Measurements from ENCODE around the gene RASD1. TPM values are rescaled to one million over a fixed set of nuclear protein-coding genes. Genes with fewer than 3 reads are reported as not detected.
A peak's percentile ranks its signal among the peaks of the same experiment; 100 is the strongest.
"Not testable (repeated sequence)": the region's sequence is repeated elsewhere in the genome, so short reads cannot be mapped to it uniquely, and the experiment has no call there.

RASD1 gene
- total and polyA plus RNA-seq, 3 experiments from 2014 or later, result 1.0 to 1.1 (median 1.0) TPM

GRCh38 chr17:17462048-17462824 is 34.0 kb downstream of the RASD1 start:
- H3K4me3 Mint-ChIP-seq, result no peak overlapping the region
- Histone ChIP-seq H3K36me3 (ENCODE audit: insufficient read depth, low read length) (no peaks in the 10 kb centered on the region), H3K9me3 (ENCODE audit: low read length) (no peaks in the 10 kb centered on the region), H3K27ac (ENCODE audit: low read depth, low read length) (no peak overlapping the region), H3K4me3 (ENCODE audit: low read length) (no peak overlapping the region), H3K27me3 (ENCODE audit: insufficient read depth, low read length, poor library complexity, severe bottlenecking) (peaks cover 6% of the 10 kb centered on the region), H3K4me1 (ENCODE audit: insufficient read depth, low read length) (no peaks in the 10 kb centered on the region)
- peaks cover 16 to 28% of the 10 kb centered on the region in 2 donors for H3K27me3 Mint-ChIP-seq
- ChIA-PET CTCF (no interaction called here), POLR2A (no interaction called here)
- no peaks in the 10 kb centered on the region for H3K36me3 Mint-ChIP-seq
- no peak for DNase-seq
- H3K9me3 Mint-ChIP-seq, result no peaks in the 10 kb centered on the region
- no peak overlapping the region for H3K27ac Mint-ChIP-seq
- peaks cover 0 to 2% (median 0%) of the 10 kb centered on the region in 3 donors for H3K4me1 Mint-ChIP-seq

DNA sequence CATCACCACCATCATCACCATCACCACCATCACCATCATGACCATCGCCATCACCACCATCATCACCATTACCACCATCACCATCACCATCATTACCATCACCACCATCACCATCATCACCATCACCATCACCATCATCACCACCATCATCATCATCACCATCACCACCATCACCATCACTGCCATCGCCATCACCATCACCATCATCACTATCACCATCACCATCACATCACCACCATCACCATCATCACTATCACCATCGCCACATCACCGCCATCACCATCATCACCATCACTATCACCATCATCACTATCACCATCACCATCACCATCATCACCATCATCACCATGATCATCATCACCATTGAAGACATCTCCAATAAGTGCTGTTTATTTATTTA is 36.2 kb downstream of the RASD1 start:
- H3K4me3 ChIP-seq (ENCODE audit: low read length), result no peak overlapping the region
- H3K4me1 ChIP-seq (ENCODE audit: insufficient read depth, low read length), result no peaks in the 10 kb centered on the region
- H3K27me3 ChIP-seq (ENCODE audit: insufficient read depth, low read length, poor library complexity, severe bottlenecking), result peaks cover 6% of the 10 kb centered on the region
- H3K9me3 Mint-ChIP-seq, result no peaks in the 10 kb centered on the region
- CTCF ChIA-PET, result no interaction called here
- H3K36me3 Mint-ChIP-seq, result no peaks in the 10 kb centered on the region
- H3K27me3 Mint-ChIP-seq, result peaks cover 13 to 15% of the 10 kb centered on the region in 2 donors
- no peaks in the 10 kb centered on the region for H3K36me3 ChIP-seq (ENCODE audit: insufficient read depth, low read length)
- peaks cover 0 to 2% (median 0%) of the 10 kb centered on the region in 3 donors for H3K4me1 Mint-ChIP-seq
- H3K9me3 ChIP-seq (ENCODE audit: low read length), result no peaks in the 10 kb centered on the region
- H3K27ac ChIP-seq (ENCODE audit: low read depth, low read length), result no peak overlapping the region
- no peak overlapping the region for H3K4me3 Mint-ChIP-seq
- no peak overlapping the region for H3K27ac Mint-ChIP-seq
- DNase-seq, result no peak
- POLR2A ChIA-PET, result no interaction called here

GRCh38 chr17:17457680-17458079 is 38.5 kb downstream of the RASD1 start:
- POLR2A ChIA-PET, result no interaction called here
- Mint-ChIP-seq H3K9me3 (no peaks in the 10 kb centered on the region), H3K36me3 (no peaks in the 10 kb centered on the region), H3K4me3 (no peak overlapping the region), H3K27ac (no peak overlapping the region), H3K4me1 (peaks cover 0 to 2% (median 0%) of the 10 kb centered on the region in 3 donors), H3K27me3 (peaks cover 2 to 6% of the 10 kb centered on the region in 2 donors)
- CTCF ChIA-PET, result no interaction called here
- Histone ChIP-seq H3K4me3 (ENCODE audit: low read length) (no peak overlapping the region), H3K27me3 (ENCODE audit: insufficient read depth, low read length, poor library complexity, severe bottlenecking) (no peaks in the 10 kb centered on the region), H3K36me3 (ENCODE audit: insufficient read depth, low read length) (no peaks in the 10 kb centered on the region), H3K27ac (ENCODE audit: low read depth, low read length) (no peak overlapping the region), H3K9me3 (ENCODE audit: low read length) (no peaks in the 10 kb centered on the region), H3K4me1 (ENCODE audit: insufficient read depth, low read length) (no peaks in the 10 kb centered on the region)
- DNase-seq, result no peak

- H3K27me3 Mint-ChIP-seq, result peaks cover 2 to 6% of the 10 kb centered on the region in 2 donors
- no peak for DNase-seq
- CTCF ChIA-PET, result interaction anchor here (1.7 kb wide), 1 partner anchor 40 kb away, joined by 4 read pairs; the partner anchor contains the start of gene RASD1
Measured at GRCh38 chr17:17456251-17456650, 39.9 kb downstream of the RASD1 start.

GRCh38 chr17:17455173-17455572 is 41.0 kb downstream of the RASD1 start:
- H3K27ac ChIP-seq (ENCODE audit: low read depth, low read length), result no peak overlapping the region
- peaks cover 0 to 1% (median 0%) of the 10 kb centered on the region in 3 donors for H3K4me1 Mint-ChIP-seq
- no peaks in the 10 kb centered on the region for H3K9me3 Mint-ChIP-seq
- H3K27me3 ChIP-seq (ENCODE audit: insufficient read depth, low read length, poor library complexity, severe bottlenecking), result peaks cover 4% of the 10 kb centered on the region
- POLR2A ChIA-PET, result no interaction called here
- no peaks in the 10 kb centered on the region for H3K4me1 ChIP-seq (ENCODE audit: insufficient read depth, low read length)
- no peaks in the 10 kb centered on the region for H3K36me3 ChIP-seq (ENCODE audit: insufficient read depth, low read length)
- peaks cover 2 to 6% of the 10 kb centered on the region in 2 donors for H3K27me3 Mint-ChIP-seq
- no peak for DNase-seq
- H3K4me3 ChIP-seq (ENCODE audit: low read length), result no peak overlapping the region
- CTCF ChIA-PET, result no interaction called here
- H3K36me3 Mint-ChIP-seq, result no peaks in the 10 kb centered on the region
- no peak overlapping the region for H3K27ac Mint-ChIP-seq
- no peak overlapping the region for H3K4me3 Mint-ChIP-seq
- H3K9me3 ChIP-seq (ENCODE audit: low read length), result no peaks in the 10 kb centered on the region

More at GRCh38 chr17:17456251-17456650, 39.9 kb downstream of the RASD1 start:
- no peaks in the 10 kb centered on the region for H3K9me3 Mint-ChIP-seq
- POLR2A ChIA-PET, result no interaction called here
- Histone ChIP-seq H3K27me3 (ENCODE audit: insufficient read depth, low read length, poor library complexity, severe bottlenecking) (no peaks in the 10 kb centered on the region), H3K36me3 (ENCODE audit: insufficient read depth, low read length) (no peaks in the 10 kb centered on the region), H3K27ac (ENCODE audit: low read depth, low read length) (no peak overlapping the region), H3K4me1 (ENCODE audit: insufficient read depth, low read length) (no peaks in the 10 kb centered on the region), H3K9me3 (ENCODE audit: low read length) (no peaks in the 10 kb centered on the region), H3K4me3 (ENCODE audit: low read length) (no peak overlapping the region)
- H3K27ac Mint-ChIP-seq, result peak overlapping the region in 1 of 8 donors; percentile 43
- H3K4me3 Mint-ChIP-seq, result no peak overlapping the region
- no peaks in the 10 kb centered on the region for H3K36me3 Mint-ChIP-seq
- peaks cover 0 to 2% (median 0%) of the 10 kb centered on the region in 3 donors for H3K4me1 Mint-ChIP-seq

GRCh38 chr17:17454700-17455099 is 41.5 kb downstream of the RASD1 start:
- H3K9me3 Mint-ChIP-seq; H3K4me1 ChIP-seq (ENCODE audit: insufficient read depth, low read length); H3K4me3 ChIP-seq (ENCODE audit: low read length); H3K27me3 Mint-ChIP-seq; H3K4me1 Mint-ChIP-seq; POLR2A ChIA-PET; H3K27ac ChIP-seq (ENCODE audit: low read depth, low read length); H3K27me3 ChIP-seq (ENCODE audit: insufficient read depth, low read length, poor library complexity, severe bottlenecking); H3K9me3 ChIP-seq (ENCODE audit: low read length); CTCF ChIA-PET; H3K27ac Mint-ChIP-seq; H3K36me3 ChIP-seq (ENCODE audit: insufficient read depth, low read length); H3K36me3 Mint-ChIP-seq; DNase-seq; H3K4me3 Mint-ChIP-seq: not testable (repeated sequence)

GRCh38 chr17:17454276-17454675 is 41.9 kb downstream of the RASD1 start:
- no peaks in the 10 kb centered on the region for H3K36me3 Mint-ChIP-seq
- no peaks in the 10 kb centered on the region for H3K4me1 Mint-ChIP-seq
- peaks cover 2 to 9% of the 10 kb centered on the region in 2 donors for H3K27me3 Mint-ChIP-seq
- H3K4me3 Mint-ChIP-seq, result no peak overlapping the region
- CTCF ChIA-PET, result interaction anchor here (1.9 kb wide), 1 partner anchor 42 kb away, joined by 4 read pairs; the partner anchor contains the start of gene RASD1
- Histone ChIP-seq H3K4me3 (ENCODE audit: low read length) (no peak overlapping the region), H3K4me1 (ENCODE audit: insufficient read depth, low read length) (no peaks in the 10 kb centered on the region), H3K27ac (ENCODE audit: low read depth, low read length) (no peak overlapping the region), H3K36me3 (ENCODE audit: insufficient read depth, low read length) (no peaks in the 10 kb centered on the region), H3K27me3 (ENCODE audit: insufficient read depth, low read length, poor library complexity, severe bottlenecking) (peaks cover 4% of the 10 kb centered on the region), H3K9me3 (ENCODE audit: low read length) (no peaks in the 10 kb centered on the region)
- no peaks in the 10 kb centered on the region for H3K9me3 Mint-ChIP-seq
- POLR2A ChIA-PET, result no interaction called here
- DNase-seq, result no peak
- no peak overlapping the region for H3K27ac Mint-ChIP-seq

- Mint-ChIP-seq H3K4me1 (no peaks in the 10 kb centered on the region), H3K27ac (no peak overlapping the region), H3K27me3 (peaks cover 2 to 9% of the 10 kb centered on the region in 2 donors), H3K9me3 (no peaks in the 10 kb centered on the region), H3K4me3 (no peak overlapping the region), H3K36me3 (no peaks in the 10 kb centered on the region)
- no peaks in the 10 kb centered on the region for H3K9me3 ChIP-seq (ENCODE audit: low read length)
- H3K36me3 ChIP-seq (ENCODE audit: insufficient read depth, low read length), result no peaks in the 10 kb centered on the region
- H3K27ac ChIP-seq (ENCODE audit: low read depth, low read length), result no peak overlapping the region
- no peaks in the 10 kb centered on the region for H3K4me1 ChIP-seq (ENCODE audit: insufficient read depth, low read length)
- no peak for DNase-seq
- CTCF ChIA-PET, result interaction anchor here (1.9 kb wide), 1 partner anchor 43 kb away, joined by 4 read pairs; the partner anchor contains the start of gene RASD1
- H3K27me3 ChIP-seq (ENCODE audit: insufficient read depth, low read length, poor library complexity, severe bottlenecking), result peaks cover 4% of the 10 kb centered on the region
- POLR2A ChIA-PET, result interaction anchor here (0.8 kb wide), 1 partner anchor 598 kb away, joined by 7 read pairs; no protein-coding TSS in a partner anchor
- H3K4me3 ChIP-seq (ENCODE audit: low read length), result no peak overlapping the region
Measured at GRCh38 chr17:17453088-17453487, 43.1 kb downstream of the RASD1 start.

Data from CD8-positive, alpha-beta memory T cell (primary cell).